AG08395 (cell line): ENCODE data around the gene PPP1R1B.
"Not testable (repeated sequence)": the region's sequence is repeated elsewhere in the genome, so short reads cannot be mapped to it uniquely, and the experiment has no call there.

ENCODE experiments used
- DNase-seq: peaks from one replicate; pipeline ENCODE4 v3.0.0; 2012; ENCODE audit warnings: mixed read lengths, low spot score

PPP1R1B gene

DNA sequence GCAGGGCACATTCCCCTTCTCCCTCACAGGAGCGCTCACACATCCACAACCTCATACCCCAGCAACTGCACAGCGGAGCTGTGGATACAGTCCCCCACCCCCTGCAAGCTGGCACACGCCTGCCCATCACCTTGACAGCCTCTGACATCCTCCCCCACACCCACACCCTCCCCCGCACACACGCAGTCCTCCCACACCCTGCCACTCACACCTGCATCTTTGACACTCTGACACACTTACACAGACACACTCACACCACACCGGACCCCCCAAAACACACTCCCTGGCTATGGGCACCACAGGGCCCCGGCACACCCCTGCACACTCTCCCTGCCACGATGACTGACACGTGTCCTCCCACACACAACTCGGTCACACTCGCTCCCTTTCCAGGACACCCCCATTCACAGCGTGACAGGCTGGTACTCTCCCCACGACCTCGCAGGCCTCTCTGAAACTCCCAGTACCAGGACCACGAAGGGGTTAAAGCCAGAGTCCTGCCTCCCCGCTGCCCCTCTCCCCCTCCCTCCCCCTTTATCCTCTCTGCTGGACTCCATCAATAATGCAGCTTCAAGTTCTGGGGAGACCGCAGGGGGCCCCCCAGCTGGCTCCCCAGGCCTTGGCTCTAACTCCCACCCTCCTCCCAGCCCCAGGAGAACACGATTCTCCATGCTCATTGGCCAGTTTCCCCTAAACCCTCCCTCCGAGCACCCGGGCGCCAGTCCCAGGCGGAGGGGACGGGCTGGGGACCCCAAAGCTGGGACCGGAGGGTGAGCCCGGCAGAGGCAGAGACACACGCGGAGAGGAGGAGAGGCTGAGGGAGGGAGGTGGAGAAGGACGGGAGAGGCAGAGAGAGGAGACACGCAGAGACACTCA is at the start of gene PPP1R1B:
TSS of gene PPP1R1B (plus strand) at position 782 of the 876 bp plus-strand sequence. CDS start 441 bp downstream, outside the sequence.
- no peak for DNase-seq

DNA sequence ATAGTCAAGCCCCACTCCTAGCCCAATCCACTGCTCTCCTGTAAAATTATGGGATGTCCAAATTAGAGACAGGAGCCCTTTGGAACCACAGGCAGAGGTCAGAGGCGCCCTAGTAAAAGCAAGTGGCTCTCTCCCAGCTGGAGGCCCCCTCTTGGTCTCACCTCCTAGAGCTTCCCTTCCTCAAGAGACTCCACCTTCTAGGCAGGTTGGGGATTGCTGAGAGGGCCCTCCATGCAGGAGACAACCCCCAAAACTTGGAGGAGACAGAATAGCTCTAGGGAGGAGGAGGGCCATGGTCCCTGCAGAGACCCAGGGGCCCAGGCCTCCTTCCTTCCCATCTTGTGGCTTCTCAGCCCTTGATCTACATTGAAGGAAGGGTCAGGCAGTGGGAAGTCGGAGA is 48.5 kb upstream of the PPP1R1B start:
- DNase-seq = no peak

- no peak for DNase-seq
Observed at GRCh38 chr17:39579318-39580081, 47.3 kb upstream of the PPP1R1B start.

- DNase-seq = no peak
Observed at GRCh38 chr17:39580082-39580468, 46.7 kb upstream of the PPP1R1B start.

DNA sequence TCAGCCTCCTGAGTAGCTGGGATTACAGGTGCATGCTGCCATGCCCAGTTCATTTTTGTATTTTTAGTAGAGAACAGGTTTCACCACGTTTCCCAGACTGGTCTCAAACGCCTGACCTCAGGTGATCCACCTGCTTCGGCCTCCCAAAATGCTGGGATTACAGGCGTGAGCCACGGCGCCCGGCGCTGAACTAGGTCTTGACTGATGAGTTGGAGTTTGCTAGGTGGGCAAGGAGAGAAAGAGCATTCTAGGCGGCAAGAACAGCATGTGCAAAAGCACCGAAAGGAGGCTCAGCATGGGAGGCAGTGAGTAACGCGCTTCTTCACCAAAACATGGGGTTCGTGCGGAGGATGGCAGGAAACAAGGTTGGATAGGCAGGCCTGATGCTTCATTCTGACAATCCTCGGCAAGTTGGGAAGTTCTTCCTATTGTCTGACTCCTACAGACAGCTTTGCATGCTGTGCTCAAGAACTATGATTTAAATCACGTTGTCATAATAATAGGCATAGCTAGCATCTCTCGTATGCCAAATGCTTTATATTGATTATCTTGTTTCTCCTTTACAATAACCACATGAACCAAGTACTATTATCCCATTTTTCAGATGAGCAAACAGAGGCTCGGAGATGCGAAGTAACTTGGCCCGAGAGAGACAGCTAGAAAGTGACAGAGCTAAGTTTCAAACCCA is 45.5 kb upstream of the PPP1R1B start:
- DNase-seq = no peak

DNA sequence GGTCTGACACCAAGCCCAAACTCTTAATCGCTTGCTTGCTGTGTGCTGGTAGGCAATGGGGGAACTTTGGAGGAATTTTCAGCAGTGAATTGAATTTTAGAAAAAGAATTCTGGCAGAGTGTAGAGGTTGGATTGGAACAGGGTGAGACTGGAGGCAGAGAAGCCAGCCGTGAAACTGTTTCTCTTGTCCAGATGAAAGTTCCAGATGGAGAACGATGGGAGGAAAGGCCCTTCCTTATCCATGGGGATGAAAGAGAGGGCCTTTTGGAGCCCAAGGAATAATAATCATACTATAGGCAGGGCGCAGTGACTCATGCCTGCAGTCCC is 45.0 kb upstream of the PPP1R1B start:
- no peak for DNase-seq

GRCh38 chr17:39582658-39583057 is 44.1 kb upstream of the PPP1R1B start:
- no peak for DNase-seq

- not testable (repeated sequence) for DNase-seq
Observed at GRCh38 chr17:39590180-39590579, 36.6 kb upstream of the PPP1R1B start.

GRCh38 chr17:39591958-39592954 is 34.5 kb upstream of the PPP1R1B start:
- peak; percentile 44 for DNase-seq

DNA sequence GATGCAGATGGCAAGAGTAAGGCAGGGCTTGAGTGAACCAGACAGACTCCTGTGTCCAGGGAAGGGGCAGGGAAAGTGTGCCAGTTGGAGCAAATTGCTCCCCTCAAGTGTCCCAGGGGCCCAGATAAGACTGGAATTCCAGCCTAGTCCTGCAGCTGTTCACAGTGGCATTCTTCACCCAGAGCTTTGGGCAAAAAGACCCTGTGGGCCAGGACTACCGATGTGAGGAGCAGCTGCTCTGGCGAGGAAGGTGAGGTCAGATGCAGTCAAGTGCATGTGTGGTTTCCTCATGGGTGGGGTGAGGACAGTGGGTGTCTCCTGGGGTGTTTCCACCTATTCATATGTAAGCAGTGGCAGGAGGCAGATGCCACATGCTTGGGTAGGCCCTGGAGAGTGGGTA is 33.4 kb upstream of the PPP1R1B start:
- DNase-seq = no peak

DNA sequence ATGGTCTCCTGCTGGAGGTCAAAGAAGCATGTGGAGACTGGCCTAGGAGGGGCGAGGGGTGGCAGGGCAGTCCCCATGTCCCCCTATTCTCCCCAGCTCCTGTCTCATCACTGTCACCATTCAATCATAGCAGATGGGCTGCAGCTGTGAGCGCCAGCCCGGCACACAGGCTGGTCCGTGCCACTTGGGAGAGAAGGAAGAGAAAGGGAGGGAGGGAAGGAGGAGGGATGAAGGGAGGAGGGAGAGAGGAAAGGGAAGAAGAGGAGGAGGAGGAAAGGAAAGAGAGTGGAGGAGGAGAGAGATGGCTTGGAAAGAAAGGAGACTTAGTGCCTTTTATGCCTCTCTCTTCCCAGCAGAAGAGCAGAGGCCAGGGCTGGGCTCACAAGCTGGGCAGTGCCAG is 31.5 kb upstream of the PPP1R1B start:
- no peak for DNase-seq

GRCh38 chr17:39595928-39596510 is 30.7 kb upstream of the PPP1R1B start:
- no peak for DNase-seq

GRCh38 chr17:39596543-39597267 is 30.0 kb upstream of the PPP1R1B start:
- no peak for DNase-seq

GRCh38 chr17:39597372-39598046 is 29.2 kb upstream of the PPP1R1B start:
- no peak for DNase-seq

DNA sequence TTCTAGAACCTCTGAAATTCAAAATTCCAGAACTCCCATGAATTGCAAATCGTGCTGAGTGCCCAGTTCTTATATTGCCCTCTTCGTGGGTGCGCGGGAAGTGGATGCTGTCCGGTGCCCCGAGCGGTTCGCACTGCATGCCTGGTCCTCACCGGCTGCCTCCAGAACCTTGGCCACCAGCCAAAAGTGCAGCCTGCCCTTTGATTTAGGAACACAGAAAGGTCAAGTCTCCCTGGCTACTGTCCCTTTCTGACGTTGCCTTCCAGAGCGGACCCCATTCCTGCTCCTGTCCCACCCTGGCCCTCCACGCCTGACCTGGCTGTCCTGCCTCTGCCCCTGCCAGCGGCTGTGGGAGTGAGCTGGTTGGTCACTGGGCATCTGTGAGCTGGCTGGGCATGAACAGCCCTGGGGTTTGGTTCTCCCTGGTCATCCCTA is 28.7 kb upstream of the PPP1R1B start:
- DNase-seq = no peak

GRCh38 chr17:39598630-39599003 is 28.1 kb upstream of the PPP1R1B start:
- no peak for DNase-seq

- no peak for DNase-seq
Observed at GRCh38 chr17:39599004-39599664, 27.6 kb upstream of the PPP1R1B start.

- no peak for DNase-seq
Observed at GRCh38 chr17:39599665-39600231, 27.0 kb upstream of the PPP1R1B start.
